DLD1 (cell line): ENCODE measurements around the gene TRIP11.
"Not testable (repeated sequence)": the region's sequence is repeated elsewhere in the genome, so short reads cannot be mapped to it uniquely, and the experiment has no call there.

Source experiments
- in situ Hi-C: cut with HindIII; loops from 2 replicates; pipeline ENCODE4 v1.10.0; 2017; ENCODE audit warnings: low sequenced_read_pairs

The TRIP11 gene

DNA sequence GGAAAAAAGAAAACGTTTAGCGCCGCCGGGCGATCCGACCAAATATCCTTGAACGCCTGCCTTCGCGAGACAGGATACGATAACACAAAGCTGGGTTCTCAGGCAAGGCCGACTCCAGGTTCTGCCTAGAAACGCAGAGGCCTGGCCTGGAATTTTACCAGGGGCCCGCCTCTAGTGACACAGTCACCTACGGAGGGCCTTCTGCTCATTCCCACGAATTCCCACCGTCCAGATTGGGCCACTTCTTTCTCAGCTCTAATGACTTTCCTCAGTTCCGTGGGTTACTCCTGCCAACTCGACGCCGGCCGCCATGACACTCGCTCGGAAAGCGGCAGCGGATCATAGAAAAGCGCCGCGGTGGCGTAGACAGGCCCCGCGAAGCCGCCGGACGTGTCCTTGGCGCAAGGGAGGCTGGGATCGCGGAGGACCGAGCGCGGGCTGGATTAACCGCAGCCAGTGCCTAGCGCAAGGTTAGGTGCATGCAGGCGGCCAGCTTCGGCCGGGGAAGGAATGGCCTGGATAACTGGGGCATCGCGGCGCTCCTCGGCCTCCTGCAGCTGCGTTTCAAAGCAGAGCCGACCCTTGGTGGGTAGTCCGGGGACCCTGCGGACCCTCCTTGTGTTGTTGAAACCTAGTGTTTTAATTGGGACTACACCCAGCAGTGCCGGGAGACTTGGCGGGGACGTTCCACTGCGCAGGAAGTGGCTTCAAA is at the start of gene TRIP11:
TRIP11 (minus strand) TSS at position 341 of the 712 bp plus-strand sequence. CDS start 374 bp downstream, outside the sequence.
- in situ Hi-C loops, result no loop called here

DNA sequence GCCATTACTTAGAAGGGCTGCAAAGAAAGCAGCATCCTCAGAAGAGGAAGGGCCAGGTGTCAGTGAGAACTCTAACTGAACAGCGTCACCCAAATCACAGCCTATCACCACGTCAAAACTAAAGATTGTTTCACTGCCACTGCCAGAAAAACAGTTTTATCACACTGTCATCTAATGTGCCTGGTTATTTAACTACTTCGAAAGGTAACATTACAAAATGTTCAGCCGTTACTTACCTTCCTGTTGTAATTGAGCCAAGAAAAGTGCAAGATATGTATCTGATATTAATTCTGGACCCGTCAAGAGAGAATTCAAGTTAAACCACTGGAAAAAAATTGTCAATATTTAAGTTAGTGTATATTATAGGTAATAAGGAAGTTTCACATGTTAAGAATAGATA is 48.6 kb upstream of the TRIP11 start:
- in situ Hi-C loops, result no loop called here

DNA sequence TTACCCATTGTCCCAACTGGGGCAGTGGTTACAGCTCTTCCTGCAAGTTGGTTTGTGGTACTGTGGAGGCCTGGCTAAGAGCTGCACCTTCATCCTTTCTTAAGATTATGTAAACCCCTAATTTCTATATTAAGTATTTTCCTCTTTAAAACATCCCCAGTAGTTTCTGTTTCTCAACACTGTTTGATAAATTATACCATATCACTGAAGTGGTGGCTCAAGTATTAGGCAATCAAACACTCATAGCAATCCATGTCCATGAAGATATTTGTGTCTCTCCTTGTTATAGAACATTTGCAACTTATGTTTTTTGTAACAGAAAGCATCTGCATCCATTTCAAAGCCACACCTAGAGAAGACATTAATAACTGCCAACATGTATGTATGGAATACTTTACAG is 34.7 kb upstream of the TRIP11 start:
- in situ Hi-C loops, result no loop called here

DNA sequence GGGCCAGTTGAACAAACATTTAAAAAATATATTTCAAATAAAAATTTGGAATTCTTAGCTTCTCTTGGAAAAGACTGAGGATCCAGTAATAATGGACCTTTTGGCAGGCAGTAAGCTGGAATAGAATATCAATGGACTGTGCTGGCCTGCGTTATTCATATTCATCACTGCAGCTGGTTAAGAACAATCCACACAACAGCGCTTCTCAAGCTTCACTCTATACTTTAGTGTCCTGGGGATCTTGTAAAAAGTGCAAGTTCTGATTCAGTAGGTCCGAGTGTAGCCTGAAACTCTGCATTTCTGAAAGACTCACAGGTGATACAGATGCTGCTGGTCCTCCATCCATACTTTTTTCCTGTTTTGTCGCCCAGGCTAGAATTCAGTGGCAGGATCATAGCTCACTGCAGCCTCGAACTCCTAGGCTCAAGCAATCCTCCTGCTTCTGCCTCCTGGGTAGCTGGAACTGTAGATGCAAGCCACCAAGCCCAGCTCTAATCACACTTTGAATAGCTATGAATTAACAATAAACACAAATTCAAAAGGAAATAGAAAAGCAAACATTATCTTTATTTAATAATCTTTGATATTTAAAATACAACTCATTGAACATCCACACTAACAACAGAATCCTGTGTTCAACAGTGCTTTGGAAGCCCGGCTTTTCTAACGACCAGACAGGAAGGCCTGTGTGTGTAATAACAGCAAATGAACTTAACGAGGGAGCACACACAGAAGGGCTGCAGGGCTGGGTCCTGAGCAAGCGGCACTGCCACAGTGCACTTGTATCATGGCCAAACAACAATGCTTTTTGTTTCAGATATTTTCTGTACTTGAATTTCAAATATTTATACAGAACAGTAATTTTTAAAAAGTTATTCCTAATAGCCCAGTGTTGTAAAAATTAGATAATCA is 18.4 kb upstream of the TRIP11 start:
- in situ Hi-C loops, result no loop called here

DNA sequence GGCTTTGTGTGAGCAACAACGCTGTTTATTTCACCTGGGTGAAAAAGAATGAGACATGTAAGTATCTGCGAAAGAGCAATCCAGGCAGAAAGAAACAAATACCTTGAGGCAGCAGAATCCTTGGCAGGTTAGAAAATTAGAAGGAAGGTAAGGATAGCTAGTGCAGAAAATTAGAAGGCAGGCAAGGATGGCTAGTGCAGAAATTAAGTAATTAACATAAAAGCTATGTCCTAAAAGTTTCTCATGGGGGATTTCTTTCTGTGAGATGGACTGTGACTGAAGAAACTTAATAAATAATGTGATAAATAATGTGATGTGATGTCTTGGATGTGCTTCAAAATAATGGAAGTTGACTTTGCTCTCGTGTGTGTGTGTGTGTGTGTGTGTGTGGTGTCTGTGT is 9.9 kb upstream of the TRIP11 start:
- in situ Hi-C loops, result no loop called here

DNA sequence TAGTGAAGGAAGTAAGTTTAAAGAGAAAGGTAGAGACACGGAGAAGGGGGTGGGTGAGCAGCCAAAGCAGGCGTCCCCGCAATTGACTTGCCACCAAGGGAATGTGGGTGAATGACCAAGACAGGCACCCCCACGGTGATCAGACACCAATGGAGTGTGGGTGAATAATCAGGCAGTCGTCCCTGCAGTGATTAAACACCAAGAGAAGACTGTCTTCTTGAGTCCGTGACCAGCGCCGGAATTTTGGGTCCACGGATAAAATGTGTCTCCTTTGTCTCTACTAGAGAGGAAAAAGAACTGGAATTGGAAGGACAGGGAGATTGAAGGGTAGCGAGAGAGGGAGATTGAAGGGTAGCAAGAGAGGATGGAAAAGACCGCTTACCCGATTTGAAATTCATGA is 9.4 kb upstream of the TRIP11 start:
- in situ Hi-C loops, result not testable (repeated sequence)

DNA sequence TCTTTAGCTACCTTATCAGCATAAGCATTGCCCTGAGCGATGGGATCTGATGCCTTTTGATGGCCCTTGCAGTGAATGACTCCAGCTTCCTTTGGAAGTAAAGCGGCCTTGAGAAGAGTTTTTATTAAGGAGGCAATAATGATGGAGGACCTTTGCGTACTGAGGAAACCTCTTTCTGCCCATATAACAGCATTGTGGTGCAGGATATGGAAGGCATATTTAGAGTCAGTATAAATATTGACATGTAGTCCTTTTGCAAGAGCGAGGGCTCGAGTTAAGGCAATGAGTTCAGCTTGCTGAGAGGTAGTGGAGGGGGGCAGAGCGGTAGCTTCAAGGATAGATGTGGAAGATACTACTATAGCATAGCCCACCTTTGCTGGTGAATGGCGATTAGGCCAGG is 6.0 kb upstream of the TRIP11 start:
- in situ Hi-C loops, result not testable (repeated sequence)

DNA sequence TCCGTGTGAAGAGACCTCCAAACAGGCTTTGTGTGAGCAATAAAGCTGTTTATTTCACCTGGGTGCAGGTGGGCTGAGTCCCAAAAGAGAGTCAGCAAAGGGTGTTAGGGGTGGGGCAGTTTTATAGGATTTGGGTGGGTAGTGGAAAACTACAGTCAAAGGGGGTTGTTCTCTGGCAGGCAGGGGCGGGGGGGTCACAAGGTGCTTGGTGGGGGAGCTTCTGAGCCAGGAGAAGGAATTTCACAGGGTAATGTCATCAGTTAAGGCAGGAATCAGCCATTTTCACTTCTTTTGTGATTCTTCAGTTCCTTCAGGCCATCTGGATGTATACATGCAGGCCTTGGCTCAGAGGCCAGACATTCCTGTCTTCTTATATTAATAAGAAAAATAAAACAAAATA is 1.9 kb upstream of the TRIP11 start:
- in situ Hi-C loops, result not testable (repeated sequence)

DNA sequence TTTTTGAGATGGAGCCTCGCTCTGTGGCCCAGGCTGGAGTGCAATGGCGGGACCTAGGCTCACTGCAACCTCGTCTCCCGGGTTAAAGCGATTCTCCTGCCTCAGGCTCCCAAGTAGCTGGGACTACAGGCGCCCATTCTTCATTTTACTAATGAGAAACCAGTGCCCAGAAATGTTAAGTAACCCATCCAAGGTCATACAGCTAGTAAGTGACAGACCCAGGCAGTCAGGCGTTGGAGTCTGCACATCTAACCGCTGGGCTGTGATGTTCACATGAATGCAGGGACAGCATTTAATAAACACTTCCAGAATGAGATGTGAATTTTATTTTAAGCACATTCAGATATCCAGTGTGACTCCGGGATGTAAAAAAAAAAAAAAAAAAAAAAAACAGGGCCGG is 1.3 kb upstream of the TRIP11 start:
- in situ Hi-C loops, result no loop called here

DNA sequence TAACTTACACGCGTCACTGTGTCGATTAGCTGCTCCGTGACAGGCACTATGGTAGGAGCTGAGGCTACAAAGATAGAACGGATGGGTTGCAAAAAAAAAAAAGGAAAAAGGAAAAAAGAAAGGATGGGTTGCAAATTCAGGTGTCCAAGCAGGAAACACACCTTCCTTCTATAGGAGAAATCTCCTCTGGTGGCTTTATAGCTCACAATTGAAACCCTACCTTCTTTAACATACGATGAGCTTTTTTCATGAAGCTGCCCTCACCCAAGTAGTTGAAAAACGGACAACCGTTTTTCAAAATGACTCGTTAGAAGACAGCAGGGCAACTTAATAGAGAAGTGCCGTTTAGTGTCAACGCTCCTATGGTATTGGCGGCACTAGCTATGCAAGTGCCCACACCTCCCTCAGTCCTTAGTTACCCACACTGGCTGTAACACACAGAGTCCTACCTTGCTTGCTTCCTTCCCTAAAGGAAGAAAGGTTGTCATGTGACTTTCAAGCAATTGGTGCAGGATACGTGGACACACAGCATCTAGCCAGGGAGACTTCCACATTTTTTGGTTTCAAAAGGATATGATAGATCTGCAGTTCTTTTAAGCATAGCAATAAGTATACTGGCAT is 682 bp upstream of the TRIP11 start:
- in situ Hi-C loops, result no loop called here

DNA sequence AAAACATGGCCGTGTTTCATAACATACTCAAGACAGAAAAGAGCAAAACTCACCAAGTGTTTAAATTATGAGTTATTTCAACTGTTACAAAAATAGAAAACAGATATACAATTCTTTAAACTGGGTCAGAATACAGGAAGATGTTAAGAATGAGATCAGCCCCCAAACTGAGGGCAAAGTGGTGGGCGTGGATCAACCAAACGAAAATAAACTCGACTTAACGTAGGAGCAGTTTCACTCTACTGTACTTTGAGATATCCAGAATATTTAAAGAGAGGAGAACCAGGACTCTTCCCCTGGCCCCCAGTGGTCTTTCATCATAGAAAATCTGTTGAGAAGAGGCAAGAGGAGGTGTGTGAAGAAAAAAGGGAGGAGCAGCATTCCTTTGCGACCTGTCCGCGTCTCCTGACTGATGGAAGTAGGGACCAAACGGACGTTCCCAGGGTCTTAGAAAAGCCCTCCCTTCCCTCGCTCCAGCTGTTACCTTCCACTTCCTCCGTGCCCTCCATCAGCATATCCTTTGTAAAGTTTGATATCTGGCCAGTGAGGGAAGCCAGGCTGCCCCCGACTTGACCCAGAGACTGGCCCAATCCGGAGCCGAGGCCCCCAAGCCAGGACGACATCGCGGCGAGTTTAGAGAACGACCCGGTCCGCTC is 668 bp downstream of the TRIP11 start:
- in situ Hi-C loops, result no loop called here

DNA sequence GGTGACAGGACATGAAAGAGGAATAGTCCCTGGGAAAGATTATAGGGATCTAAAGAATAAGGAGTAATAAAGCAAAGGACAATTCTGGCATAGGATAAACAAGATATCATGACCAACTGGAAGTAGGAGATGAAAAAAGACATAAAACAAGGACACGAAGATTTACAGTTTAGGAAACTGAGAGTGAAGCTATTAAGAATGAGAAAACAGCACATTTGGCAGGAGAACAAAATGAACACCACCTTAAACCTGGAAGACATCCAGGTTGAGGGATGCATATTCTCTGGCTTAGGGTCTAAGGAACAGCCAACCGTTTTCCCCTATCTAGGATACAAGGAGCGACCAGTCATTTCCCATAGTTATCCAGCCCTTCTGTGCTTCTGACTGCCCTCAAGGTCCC is 1.9 kb downstream of the TRIP11 start:
- in situ Hi-C loops, result no loop called here

DNA sequence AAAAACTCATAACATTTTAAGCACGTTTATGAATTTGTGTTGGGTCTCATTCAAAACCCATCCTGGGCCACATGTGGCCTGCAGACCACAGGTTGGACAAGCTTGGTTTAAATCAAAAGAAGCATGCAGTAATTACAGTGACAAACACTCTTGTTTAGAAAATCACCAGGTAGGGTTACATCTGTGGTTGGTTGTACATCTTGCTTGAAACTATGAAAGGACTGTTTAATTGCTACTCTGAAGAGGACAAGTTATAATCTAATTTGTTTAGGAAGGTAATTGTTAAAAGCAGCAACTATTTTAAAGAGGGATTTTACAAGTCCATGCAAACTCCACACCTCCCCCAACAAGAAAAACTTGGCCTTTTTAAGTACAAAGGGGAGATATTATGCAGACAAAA is 4.0 kb downstream of the TRIP11 start:
- in situ Hi-C loops, result no loop called here

DNA sequence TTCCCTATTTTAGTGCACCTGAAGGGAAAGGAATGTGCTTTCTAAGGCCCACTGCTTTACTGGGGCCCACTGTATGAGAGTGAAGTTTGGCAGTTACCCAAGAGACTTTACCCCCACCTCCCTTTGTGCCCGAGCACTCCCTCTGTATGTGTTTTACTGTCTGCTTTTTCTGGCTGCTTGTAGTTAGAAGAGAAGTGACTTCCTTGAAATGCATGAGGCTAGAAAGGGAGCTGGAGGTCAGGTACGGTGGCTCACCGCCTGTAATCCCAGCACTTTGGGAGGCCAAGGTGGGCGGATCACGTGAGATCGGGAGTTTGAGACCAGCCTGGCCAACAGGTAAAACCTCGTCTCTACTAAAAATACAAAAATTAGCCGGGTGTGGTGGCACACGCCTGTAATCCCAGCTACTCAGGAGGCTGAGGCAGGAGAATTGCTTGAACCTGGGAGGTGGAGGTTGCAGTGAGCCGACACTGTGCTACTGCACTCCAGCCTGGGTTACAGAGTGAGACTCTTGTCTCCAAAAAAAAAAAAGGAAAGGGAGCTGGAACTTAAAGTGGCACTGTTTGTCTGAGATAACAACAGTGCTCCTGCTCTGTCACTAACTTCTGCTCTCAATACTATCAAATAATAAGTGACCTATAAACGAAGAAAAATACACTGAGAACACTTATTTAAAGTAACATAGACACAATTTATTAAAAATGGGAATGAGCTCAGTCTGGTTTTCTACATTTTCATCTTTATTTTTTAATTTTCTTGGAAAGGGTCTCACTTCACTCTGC is 5.8 kb downstream of the TRIP11 start:
- in situ Hi-C loops, result no loop called here

DNA sequence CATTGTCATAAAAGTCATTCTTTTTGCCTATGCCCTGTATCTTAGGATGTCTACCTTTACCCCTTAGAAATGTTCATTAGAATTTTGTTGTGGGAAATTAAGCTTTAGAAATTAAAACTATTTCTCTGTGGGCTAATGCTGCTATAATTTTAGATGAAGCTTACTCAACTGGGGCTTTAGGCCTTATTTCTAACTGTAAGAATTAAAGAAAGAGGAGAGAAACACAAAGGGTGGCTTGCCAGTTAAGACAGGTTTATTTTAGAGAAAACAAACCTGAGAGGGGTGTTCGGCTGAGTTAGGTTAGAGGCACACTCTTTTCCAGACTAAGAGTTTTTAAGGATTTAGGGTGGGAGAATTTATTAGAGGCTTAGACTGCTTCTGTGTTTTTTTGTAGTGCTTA is 6.4 kb downstream of the TRIP11 start:
- in situ Hi-C loops, result no loop called here

DNA sequence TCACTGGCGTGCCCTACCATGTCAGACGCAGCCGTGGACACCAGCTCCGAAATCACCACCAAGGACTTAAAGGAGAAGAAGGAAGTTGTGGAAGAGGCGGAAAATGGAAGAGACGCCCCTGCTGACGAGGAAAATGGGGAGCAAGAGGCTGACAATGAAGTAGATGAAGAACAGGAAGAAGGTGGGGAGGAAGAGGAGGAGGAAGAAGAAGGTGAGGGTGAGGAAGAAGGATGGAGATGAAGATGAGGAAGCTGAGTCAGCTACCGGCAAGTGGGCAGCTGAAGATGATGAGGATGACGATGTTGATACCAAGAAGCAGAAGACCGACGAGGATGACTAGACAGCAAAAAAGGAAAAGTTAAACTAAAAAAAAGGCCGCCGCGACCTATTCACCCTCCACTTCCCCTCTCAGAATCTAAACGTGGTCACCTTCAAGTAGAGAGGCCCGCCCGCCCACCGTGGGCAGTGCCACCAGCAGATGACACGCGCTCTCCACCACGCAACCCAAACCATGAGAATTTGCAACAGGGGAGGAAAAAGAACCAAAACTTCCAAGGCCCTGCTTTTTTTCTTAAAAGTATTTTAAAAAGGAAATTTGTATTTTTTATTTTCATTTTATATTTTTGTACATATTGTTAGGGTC is 13.2 kb downstream of the TRIP11 start:
- in situ Hi-C loops, result no loop called here

DNA sequence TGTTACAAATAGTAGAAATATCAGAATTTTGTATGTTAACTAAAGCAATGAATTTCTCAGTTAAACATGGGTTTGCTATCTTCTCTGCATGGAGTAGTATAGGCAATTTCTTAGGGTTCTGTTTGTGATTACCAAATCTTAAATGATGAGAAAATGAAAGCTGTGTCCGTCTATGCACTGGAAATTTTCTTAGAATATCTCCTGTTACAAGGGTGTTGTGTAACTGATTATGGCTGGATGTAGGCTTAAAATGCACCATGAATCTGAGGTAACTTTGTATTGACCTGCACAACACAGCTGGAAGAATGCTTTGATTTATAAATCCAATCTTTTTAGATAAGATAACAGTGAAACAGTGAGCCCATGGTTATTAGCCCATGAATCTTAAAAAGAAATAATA is 17.8 kb downstream of the TRIP11 start:
- in situ Hi-C loops, result no loop called here

DNA sequence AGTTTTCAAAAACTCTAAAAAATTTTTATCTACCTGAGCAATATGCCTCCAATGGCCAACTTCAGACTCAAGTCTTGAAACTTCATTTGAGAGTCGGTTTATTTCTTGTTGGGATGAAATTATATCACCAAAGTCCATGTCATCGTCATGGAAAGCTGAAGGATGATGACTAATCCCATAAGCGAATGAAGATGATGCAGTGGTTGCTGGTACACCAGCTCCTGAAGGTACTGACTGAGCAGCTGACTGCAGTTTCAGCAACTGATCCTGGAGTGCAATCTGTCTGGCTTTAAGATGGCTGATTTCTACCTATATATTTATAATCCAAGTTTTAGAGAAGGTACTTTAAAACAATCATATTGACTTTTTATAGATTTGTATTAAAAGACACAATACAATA is 18.3 kb downstream of the TRIP11 start:
- in situ Hi-C loops, result no loop called here

DNA sequence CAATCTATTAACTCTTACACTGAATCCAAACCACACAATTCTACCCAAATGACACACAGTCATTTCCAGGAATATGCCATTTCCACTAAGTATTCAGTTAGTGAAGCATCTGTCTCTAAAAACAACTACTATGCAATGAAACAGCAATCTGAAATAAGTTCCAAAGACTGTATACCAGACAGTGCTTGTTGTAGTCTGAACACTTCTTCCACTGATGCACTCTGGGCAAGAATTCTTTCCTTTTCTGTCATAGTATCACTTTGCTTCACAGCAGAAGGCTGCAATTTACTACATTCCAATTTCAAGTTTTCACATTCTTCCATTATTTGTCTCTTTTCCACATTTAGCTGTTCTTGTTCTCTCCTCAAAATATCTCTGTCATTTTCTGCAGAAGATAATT is 25.8 kb downstream of the TRIP11 start:
- in situ Hi-C loops, result no loop called here

DNA sequence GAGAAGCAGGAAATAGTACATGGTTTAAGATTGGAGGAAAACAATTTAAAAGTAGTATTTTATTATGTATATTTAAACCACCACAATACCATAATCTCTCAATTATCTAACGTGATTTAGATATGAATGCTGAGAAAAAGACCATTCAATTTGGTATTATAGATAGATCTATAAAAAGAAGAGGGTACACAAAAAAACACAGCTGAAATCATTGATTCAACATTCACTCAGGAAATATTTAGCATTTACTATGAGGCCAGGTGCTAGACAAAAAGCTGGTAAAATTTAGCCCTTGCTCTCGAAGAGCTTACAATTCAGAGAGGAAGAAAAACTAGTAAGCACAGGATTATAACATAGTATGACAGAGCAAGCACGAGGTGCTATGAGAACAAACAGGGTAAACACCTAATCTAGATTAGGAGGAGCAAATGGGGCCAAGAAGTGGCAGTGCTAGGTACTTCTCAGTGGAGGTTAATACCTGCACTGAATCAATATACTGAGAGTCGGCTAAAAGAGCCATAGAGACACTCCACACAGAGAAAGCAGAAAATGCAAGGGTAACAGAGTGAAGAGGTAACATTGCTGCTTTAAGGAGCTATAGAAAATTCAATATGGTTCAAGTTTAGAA is 27.6 kb downstream of the TRIP11 start:
- in situ Hi-C loops, result no loop called here
